ENCODE results near the gene SSPN.
"Not testable (repeated sequence)": the region's sequence is repeated elsewhere in the genome, so short reads cannot be mapped to it uniquely, and the experiment has no call there.

- TF ChIP-seq EZH2phosphoT487 (IDR thresholded peaks at IDR 0.05; ENCODE audit: unreplicated experiment); POLR2AphosphoS5 (IDR thresholded peaks at IDR 0.05; ENCODE audit: low read depth): not testable (repeated sequence)
Observed at GRCh38 chr12:26235465-26235864, 40.1 kb downstream of the SSPN start.
